GM23338 (cell line): ENCODE data around the gene CLHC1. TPM values are rescaled to one million over a fixed set of nuclear protein-coding genes. Genes with fewer than 3 reads are reported as not detected.

Experiments used
- ATAC-seq: fragments of 200-7000 bp; cut with Tn5 transposase; 3 replicates; pipeline ENCODE4 v1.9.1; 2020
- DNase-seq: peaks from one replicate; pipeline ENCODE4 v3.0.0-alpha.2; 2015; ENCODE audit warnings: low spot score
- H2AFZ ChIP-seq: fragments of 200-600 bp; sonication (generic); 2 replicates; pipeline ENCODE4 v1.8.0; 2016; ENCODE audit warnings: antibody characterized with exemption, mild to moderate bottlenecking, moderate library complexity
- H3F3A ChIP-seq: fragments of 200-600 bp; sonication (generic); replicated peaks from 2 replicates; pipeline ENCODE4 v1.8.0; 2017; ENCODE audit warnings: antibody characterized with exemption, mixed run types, low read depth
- H3K27ac ChIP-seq: fragments of 200-600 bp; sonication (generic); 2 replicates; pipeline ENCODE4 v1.6.1; 2016; ENCODE audit warnings: low read depth
- H3K27me3 ChIP-seq: fragments of 200-600 bp; sonication (generic); 2 replicates; pipeline ENCODE4 v1.8.0; 2016; ENCODE audit warnings: mild to moderate bottlenecking, mixed run types, moderate library complexity; ENCODE audit not compliant: insufficient read depth
- H3K36me3 ChIP-seq: fragments of 200-600 bp; sonication (generic); 2 replicates; pipeline ENCODE4 v1.8.0; 2016; ENCODE audit warnings: mild to moderate bottlenecking; ENCODE audit not compliant: insufficient read depth
- H3K4me1 ChIP-seq: fragments of 200-600 bp; sonication (generic); 2 replicates; pipeline ENCODE4 v1.8.0; 2016; ENCODE audit warnings: mild to moderate bottlenecking, moderate library complexity; ENCODE audit not compliant: insufficient read depth
- H3K4me2 ChIP-seq: fragments of 200-600 bp; sonication (generic); 2 replicates; pipeline ENCODE4 v1.7.1; 2017; ENCODE audit warnings: mixed run types
- H3K4me3 ChIP-seq: fragments of 200-600 bp; sonication (generic); 2 replicates; pipeline ENCODE4 v1.6.1; 2016; ENCODE audit warnings: mixed run types
- H3K79me2 ChIP-seq: fragments of 200-600 bp; sonication (generic); replicated peaks from 2 replicates; pipeline ENCODE4 v1.8.0; 2017; ENCODE audit warnings: mild to moderate bottlenecking; ENCODE audit not compliant: insufficient read depth
- H3K9me2 ChIP-seq: fragments of 200-600 bp; sonication (generic); 2 replicates; pipeline ENCODE4 v1.8.0; 2017; ENCODE audit not compliant: insufficient read depth
- H4K20me1 ChIP-seq: fragments of 200-600 bp; sonication (generic); replicated peaks from 2 replicates; pipeline ENCODE4 v1.8.0; 2017; ENCODE audit warnings: mild to moderate bottlenecking; ENCODE audit not compliant: insufficient read depth
- H3K27ac Mint-ChIP-seq: 2 replicates; pipeline ENCODE4 v1.8.0; 2020; ENCODE audit warnings: inconsistent platforms, mild to moderate bottlenecking, moderate library complexity, mixed read lengths
- H3K27me3 Mint-ChIP-seq: 3 replicates; pipeline ENCODE4 v1.8.0; 2022; ENCODE audit warnings: low read depth, mild to moderate bottlenecking, moderate library complexity, mixed read lengths, inconsistent platforms; ENCODE audit not compliant: insufficient read depth, poor library complexity
- H3K36me3 Mint-ChIP-seq: 3 replicates; pipeline ENCODE4 v1.8.0; 2021; ENCODE audit warnings: low read depth, mild to moderate bottlenecking, inconsistent platforms, moderate library complexity, mixed read lengths
- H3K4me1 Mint-ChIP-seq: 3 replicates; pipeline ENCODE4 v1.8.0; 2020; ENCODE audit warnings: mild to moderate bottlenecking, inconsistent platforms, mixed read lengths
- H3K4me3 Mint-ChIP-seq: 3 replicates; pipeline ENCODE4 v1.8.0; 2021; ENCODE audit warnings: moderate library complexity, mild to moderate bottlenecking, inconsistent platforms, mixed read lengths
- H3K9me3 Mint-ChIP-seq: 3 replicates; pipeline ENCODE4 v1.8.0; 2020; ENCODE audit warnings: moderate library complexity, mild to moderate bottlenecking, inconsistent platforms, mixed read lengths
- CREB1 ChIP-seq: fragments of 250-450 bp; sonication (Bioruptor Pico); IDR thresholded peaks from 2 replicates; pipeline ENCODE4 v1.5.0; 2020; ENCODE audit warnings: low read depth, mild to moderate bottlenecking, moderate library complexity
- EZH2 ChIP-seq: fragments of 200-600 bp; sonication (generic); IDR thresholded peaks from one replicate; pipeline ENCODE4 v1.8.0; 2017; ENCODE audit warnings: antibody characterized with exemption, mild to moderate bottlenecking, low read depth; ENCODE audit not compliant: unreplicated experiment
- EZH2phosphoT487 ChIP-seq: fragments of 200-600 bp; sonication (generic); IDR thresholded peaks from one replicate; pipeline ENCODE4 v1.8.1; 2018; ENCODE audit warnings: antibody characterized with exemption; ENCODE audit not compliant: unreplicated experiment
- JUNB ChIP-seq: IDR thresholded peaks from one replicate; pipeline ENCODE4 v1.6.1; 2016; ENCODE audit warnings: antibody characterized with exemption; ENCODE audit not compliant: unreplicated experiment
- NANOG ChIP-seq: IDR thresholded peaks from 2 replicates; pipeline ENCODE4 v1.6.1; 2016; ENCODE audit warnings: antibody characterized with exemption, borderline replicate concordance
- POLR2AphosphoS5 ChIP-seq: IDR thresholded peaks from 2 replicates; pipeline ENCODE4 v1.6.1; 2016; ENCODE audit warnings: antibody characterized with exemption, low read depth
- STAT1 ChIP-seq: IDR thresholded peaks from one replicate; pipeline ENCODE4 v1.6.1; 2016; ENCODE audit warnings: antibody characterized with exemption; ENCODE audit not compliant: unreplicated experiment
- ZNF331 ChIP-seq: fragments of 250-450 bp; sonication (Bioruptor Pico); IDR thresholded peaks from 2 replicates; pipeline ENCODE4 v1.5.0; 2020; ENCODE audit warnings: low read depth, mild to moderate bottlenecking, moderate library complexity
- polyA plus RNA-seq: library from polyadenylated mRNA; unstranded; fragments of >200 nt; fragmentation: Nextera tagmentation; extraction: Ambion mirVana; gene quantifications from 2 replicates; pipeline ENCODE4 v1.2.1, GENCODE V29; 2016
- total RNA-seq: library from RNA; depleted of rRNA; stranded (reverse); fragments of >200 nt; shearing (Covaris generic); gene quantifications from 2 replicates; pipeline ENCODE4 v1.2.3, GENCODE V29; 2014
- TF ChIP-seq, protein P1 (sequence below), 2 experiments: fragments of 200-600 bp in 1 of 2; sonication (generic) in 1 of 2; conservative IDR thresholded peaks; 2 replicates each; pipeline versions ENCODE4 v1.5.1 to v1.6.1; 2016 to 2017; ENCODE audit warnings: antibody characterized with exemption in 2 of 2, low read depth in 2 of 2, mild to moderate bottlenecking in 2 of 2, moderate library complexity in 1 of 2
- TF ChIP-seq, protein P2 (sequence below): IDR thresholded peaks from 2 replicates; pipeline ENCODE4 v1.6.1; 2016; ENCODE audit warnings: antibody characterized with exemption
- TF ChIP-seq, protein P3 (sequence below): fragments of 250-450 bp; sonication (Bioruptor Pico); IDR thresholded peaks from 2 replicates; pipeline ENCODE4 v1.5.0; 2020; ENCODE audit warnings: mild to moderate bottlenecking, moderate library complexity

Gene CLHC1
- total and polyA plus RNA-seq, 2 experiments from 2014 or later, result 3.1 to 5.0 TPM

DNA sequence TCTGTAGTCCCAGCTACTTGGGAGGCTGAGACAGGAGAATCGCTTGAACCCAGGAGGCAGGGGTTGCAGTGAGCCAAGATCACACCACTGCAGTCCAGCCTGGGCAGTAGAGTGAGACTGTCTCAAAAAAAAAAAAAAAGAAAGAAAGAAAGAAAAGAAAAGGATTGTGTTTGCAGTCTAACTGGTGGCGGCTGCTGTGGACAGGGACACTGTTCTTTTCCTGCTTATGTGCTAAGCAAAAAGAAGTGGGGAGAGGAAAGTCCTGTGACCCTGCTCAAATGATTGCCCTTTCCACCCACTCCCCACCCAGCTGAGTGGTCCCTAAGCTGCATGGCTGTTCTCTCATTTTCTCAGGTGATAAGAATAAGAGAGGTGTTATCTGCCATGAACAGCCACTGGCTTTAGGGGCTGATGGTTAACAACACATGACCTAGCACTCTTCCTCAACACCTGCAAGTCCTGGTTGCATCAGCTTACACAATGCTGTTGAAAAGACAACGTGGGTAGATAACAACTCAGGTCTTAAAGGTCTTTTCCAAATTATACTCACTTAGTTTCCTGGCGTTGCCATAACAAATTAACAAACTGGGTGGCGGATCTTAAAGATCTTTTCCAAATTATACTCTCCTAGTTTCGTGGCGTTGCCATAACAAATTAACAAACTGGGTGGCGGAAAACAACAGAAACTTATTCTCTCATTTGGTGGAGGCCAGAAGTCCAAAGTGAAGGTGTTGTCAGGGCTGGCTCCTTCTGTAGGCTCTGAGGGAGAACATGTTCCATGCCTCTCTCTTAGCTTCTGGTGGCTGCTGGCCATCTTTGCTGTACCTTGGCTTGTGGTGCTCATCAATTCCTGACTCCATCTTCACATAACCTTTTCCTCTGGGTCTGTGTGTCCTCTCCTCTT is 91.5 kb downstream of the CLHC1 start:
- Histone ChIP-seq H3K4me3 (no peak overlapping the region), H3K79me2 (no peaks in the 10 kb centered on the region), H3K27ac (no peak overlapping the region), H3K9me2 (peaks cover 7% of the 10 kb centered on the region; the same call in 1 of the 2 replicates), H2AFZ (peak overlapping the region; percentile 76; the same call in 1 of the 2 replicates), H3K36me3 (no peaks in the 10 kb centered on the region), H3F3A (no peaks in the 10 kb centered on the region), H3K27me3 (no peaks in the 10 kb centered on the region), H3K4me1 (peaks cover 21% of the 10 kb centered on the region), H4K20me1 (no peaks in the 10 kb centered on the region), H3K4me2 (no peak overlapping the region)
- no peak for DNase-seq
- ATAC-seq, result no peak
- Mint-ChIP-seq H3K36me3 (no peaks in the 10 kb centered on the region), H3K27ac (no peak overlapping the region), H3K4me1 (peaks cover 40% of the 10 kb centered on the region), H3K4me3 (no peak overlapping the region), H3K27me3 (peaks cover 14% of the 10 kb centered on the region), H3K9me3 (no peaks in the 10 kb centered on the region)
- TF ChIP-seq NANOG, result no peak
- TF ChIP-seq CREB1 (CRISPR knock-in tag), result no peak
- TF ChIP-seq POLR2AphosphoS5, result no peak
- TF ChIP-seq ZNF331 (CRISPR knock-in tag), result no peak
- no peak for TF ChIP-seq STAT1
- TF ChIP-seq, protein P1, sequence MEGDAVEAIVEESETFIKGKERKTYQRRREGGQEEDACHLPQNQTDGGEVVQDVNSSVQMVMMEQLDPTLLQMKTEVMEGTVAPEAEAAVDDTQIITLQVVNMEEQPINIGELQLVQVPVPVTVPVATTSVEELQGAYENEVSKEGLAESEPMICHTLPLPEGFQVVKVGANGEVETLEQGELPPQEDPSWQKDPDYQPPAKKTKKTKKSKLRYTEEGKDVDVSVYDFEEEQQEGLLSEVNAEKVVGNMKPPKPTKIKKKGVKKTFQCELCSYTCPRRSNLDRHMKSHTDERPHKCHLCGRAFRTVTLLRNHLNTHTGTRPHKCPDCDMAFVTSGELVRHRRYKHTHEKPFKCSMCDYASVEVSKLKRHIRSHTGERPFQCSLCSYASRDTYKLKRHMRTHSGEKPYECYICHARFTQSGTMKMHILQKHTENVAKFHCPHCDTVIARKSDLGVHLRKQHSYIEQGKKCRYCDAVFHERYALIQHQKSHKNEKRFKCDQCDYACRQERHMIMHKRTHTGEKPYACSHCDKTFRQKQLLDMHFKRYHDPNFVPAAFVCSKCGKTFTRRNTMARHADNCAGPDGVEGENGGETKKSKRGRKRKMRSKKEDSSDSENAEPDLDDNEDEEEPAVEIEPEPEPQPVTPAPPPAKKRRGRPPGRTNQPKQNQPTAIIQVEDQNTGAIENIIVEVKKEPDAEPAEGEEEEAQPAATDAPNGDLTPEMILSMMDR (conservative IDR thresholded peaks at IDR 0.05; ENCODE audit: low read depth in 2 of 2), result no peak

DNA sequence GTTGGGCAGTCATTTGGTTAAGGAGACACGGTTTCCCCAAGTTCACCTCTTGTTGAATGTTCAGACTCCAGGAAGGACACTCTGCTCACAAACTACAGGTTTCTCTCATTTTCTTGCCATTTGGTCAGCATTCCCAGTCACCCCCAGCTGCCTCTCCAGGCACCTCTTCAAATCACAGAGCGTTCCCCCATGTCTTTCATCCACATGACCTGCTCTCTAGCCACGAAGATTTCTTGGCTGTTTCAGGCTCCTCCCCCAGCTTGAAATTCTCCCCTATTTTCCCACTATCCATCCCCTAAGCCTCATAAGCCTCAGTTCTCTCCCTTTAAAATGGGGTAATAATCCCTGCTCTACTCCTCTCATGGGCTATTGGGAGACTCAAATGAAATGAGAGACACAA is 92.8 kb downstream of the CLHC1 start:
- Mint-ChIP-seq H3K9me3 (no peaks in the 10 kb centered on the region), H3K4me1 (peaks cover 48% of the 10 kb centered on the region), H3K27me3 (peaks cover 15% of the 10 kb centered on the region), H3K4me3 (no peak overlapping the region), H3K36me3 (no peaks in the 10 kb centered on the region), H3K27ac (no peak overlapping the region)
- H3K79me2 ChIP-seq, result no peaks in the 10 kb centered on the region
- no peak for DNase-seq
- H3K36me3 ChIP-seq, result no peaks in the 10 kb centered on the region
- H3K9me2 ChIP-seq, result peaks cover 7% of the 10 kb centered on the region; the same call in 1 of the 2 replicates
- 0 out of 2 replicates have a peak, but pooled peaks cover 2% of the 10 kb centered on the region for H3F3A ChIP-seq
- H3K4me1 ChIP-seq, result peaks cover 27% of the 10 kb centered on the region
- no peak overlapping the region for H3K4me3 ChIP-seq
- H3K27me3 ChIP-seq, result no peaks in the 10 kb centered on the region
- H3K4me2 ChIP-seq, result no peak overlapping the region
- no peaks in the 10 kb centered on the region for H4K20me1 ChIP-seq
- H2AFZ ChIP-seq, result 0 out of 2 replicates have a peak overlapping the region, but pooled peaks have one; percentile 4
- no peak overlapping the region for H3K27ac ChIP-seq
- no peak for ATAC-seq
- TF ChIP-seq, protein P2, sequence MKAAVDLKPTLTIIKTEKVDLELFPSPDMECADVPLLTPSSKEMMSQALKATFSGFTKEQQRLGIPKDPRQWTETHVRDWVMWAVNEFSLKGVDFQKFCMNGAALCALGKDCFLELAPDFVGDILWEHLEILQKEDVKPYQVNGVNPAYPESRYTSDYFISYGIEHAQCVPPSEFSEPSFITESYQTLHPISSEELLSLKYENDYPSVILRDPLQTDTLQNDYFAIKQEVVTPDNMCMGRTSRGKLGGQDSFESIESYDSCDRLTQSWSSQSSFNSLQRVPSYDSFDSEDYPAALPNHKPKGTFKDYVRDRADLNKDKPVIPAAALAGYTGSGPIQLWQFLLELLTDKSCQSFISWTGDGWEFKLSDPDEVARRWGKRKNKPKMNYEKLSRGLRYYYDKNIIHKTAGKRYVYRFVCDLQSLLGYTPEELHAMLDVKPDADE, result no peak
- TF ChIP-seq NANOG (no peak), EZH2 (no peak), ZNF331 (CRISPR knock-in tag) (no peak), JUNB (no peak), POLR2AphosphoS5 (no peak), STAT1 (no peak), EZH2phosphoT487 (no peak)
- TF ChIP-seq, protein P3, sequence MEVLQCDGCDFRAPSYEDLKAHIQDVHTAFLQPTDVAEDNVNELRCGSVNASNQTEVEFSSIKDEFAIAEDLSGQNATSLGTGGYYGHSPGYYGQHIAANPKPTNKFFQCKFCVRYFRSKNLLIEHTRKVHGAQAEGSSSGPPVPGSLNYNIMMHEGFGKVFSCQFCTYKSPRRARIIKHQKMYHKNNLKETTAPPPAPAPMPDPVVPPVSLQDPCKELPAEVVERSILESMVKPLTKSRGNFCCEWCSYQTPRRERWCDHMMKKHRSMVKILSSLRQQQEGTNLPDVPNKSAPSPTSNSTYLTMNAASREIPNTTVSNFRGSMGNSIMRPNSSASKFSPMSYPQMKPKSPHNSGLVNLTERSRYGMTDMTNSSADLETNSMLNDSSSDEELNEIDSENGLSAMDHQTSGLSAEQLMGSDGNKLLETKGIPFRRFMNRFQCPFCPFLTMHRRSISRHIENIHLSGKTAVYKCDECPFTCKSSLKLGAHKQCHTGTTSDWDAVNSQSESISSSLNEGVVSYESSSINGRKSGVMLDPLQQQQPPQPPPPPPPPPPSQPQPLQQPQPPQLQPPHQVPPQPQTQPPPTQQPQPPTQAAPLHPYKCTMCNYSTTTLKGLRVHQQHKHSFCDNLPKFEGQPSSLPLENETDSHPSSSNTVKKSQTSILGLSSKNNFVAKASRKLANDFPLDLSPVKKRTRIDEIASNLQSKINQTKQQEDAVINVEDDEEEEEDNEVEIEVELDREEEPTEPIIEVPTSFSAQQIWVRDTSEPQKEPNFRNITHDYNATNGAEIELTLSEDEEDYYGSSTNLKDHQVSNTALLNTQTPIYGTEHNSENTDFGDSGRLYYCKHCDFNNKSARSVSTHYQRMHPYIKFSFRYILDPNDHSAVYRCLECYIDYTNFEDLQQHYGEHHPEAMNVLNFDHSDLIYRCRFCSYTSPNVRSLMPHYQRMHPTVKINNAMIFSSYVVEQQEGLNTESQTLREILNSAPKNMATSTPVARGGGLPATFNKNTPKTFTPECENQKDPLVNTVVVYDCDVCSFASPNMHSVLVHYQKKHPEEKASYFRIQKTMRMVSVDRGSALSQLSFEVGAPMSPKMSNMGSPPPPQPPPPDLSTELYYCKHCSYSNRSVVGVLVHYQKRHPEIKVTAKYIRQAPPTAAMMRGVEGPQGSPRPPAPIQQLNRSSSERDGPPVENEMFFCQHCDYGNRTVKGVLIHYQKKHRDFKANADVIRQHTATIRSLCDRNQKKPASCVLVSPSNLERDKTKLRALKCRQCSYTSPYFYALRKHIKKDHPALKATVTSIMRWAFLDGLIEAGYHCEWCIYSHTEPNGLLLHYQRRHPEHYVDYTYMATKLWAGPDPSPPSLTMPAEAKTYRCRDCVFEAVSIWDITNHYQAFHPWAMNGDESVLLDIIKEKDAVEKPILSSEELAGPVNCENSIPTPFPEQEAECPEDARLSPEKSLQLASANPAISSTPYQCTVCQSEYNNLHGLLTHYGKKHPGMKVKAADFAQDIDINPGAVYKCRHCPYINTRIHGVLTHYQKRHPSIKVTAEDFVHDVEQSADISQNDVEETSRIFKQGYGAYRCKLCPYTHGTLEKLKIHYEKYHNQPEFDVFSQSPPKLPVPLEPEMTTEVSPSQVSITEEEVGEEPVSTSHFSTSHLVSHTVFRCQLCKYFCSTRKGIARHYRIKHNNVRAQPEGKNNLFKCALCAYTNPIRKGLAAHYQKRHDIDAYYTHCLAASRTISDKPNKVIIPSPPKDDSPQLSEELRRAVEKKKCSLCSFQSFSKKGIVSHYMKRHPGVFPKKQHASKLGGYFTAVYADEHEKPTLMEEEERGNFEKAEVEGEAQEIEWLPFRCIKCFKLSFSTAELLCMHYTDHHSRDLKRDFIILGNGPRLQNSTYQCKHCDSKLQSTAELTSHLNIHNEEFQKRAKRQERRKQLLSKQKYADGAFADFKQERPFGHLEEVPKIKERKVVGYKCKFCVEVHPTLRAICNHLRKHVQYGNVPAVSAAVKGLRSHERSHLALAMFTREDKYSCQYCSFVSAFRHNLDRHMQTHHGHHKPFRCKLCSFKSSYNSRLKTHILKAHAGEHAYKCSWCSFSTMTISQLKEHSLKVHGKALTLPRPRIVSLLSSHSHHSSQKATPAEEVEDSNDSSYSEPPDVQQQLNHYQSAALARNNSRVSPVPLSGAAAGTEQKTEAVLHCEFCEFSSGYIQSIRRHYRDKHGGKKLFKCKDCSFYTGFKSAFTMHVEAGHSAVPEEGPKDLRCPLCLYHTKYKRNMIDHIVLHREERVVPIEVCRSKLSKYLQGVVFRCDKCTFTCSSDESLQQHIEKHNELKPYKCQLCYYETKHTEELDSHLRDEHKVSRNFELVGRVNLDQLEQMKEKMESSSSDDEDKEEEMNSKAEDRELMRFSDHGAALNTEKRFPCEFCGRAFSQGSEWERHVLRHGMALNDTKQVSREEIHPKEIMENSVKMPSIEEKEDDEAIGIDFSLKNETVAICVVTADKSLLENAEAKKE, result no peak
